ENCODE data around the gene GNAO1.

DNA sequence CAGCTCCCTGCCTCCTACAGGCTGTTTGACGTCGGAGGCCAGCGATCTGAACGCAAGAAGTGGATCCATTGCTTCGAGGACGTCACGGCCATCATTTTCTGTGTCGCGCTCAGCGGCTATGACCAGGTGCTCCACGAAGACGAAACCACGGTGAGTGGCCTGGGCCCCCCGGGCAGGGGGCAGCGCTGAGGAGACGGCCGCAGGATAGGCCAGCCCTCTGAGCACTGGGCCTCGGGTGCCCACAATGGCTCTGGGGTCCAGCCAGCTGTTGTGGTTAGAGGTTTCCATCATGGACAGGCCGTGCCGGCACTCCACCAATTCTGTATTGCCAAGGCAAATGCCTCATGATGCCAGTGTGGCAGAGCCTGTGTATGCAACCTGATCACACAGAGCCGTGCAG is 145.4 kb downstream of the GNAO1 start:
- TF ChIP-seq ZFP3 (CRISPR knock-in tag; IDR thresholded peaks at IDR 0.05) (no peak), PPARA (CRISPR knock-in tag; IDR thresholded peaks at IDR 0.05; ENCODE audit: borderline replicate concordance) (no peak), SNAI2 (CRISPR knock-in tag; IDR thresholded peaks at IDR 0.05) (no peak), GLIS3 (CRISPR knock-in tag; IDR thresholded peaks at IDR 0.05) (no peak), OSR1 (CRISPR knock-in tag; IDR thresholded peaks at IDR 0.05) (no peak), ZFP30 (CRISPR knock-in tag; IDR thresholded peaks at IDR 0.05) (no peak), TCF4 (CRISPR knock-in tag; IDR thresholded peaks at IDR 0.05; ENCODE audit: borderline replicate concordance) (no peak)
- TF ChIP-seq, protein P1, sequence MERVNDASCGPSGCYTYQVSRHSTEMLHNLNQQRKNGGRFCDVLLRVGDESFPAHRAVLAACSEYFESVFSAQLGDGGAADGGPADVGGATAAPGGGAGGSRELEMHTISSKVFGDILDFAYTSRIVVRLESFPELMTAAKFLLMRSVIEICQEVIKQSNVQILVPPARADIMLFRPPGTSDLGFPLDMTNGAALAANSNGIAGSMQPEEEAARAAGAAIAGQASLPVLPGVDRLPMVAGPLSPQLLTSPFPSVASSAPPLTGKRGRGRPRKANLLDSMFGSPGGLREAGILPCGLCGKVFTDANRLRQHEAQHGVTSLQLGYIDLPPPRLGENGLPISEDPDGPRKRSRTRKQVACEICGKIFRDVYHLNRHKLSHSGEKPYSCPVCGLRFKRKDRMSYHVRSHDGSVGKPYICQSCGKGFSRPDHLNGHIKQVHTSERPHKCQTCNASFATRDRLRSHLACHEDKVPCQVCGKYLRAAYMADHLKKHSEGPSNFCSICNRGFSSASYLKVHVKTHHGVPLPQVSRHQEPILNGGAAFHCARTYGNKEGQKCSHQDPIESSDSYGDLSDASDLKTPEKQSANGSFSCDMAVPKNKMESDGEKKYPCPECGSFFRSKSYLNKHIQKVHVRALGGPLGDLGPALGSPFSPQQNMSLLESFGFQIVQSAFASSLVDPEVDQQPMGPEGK (CRISPR knock-in tag; IDR thresholded peaks at IDR 0.05; ENCODE audit: borderline replicate concordance): no peak
- TF ChIP-seq, protein P2, sequence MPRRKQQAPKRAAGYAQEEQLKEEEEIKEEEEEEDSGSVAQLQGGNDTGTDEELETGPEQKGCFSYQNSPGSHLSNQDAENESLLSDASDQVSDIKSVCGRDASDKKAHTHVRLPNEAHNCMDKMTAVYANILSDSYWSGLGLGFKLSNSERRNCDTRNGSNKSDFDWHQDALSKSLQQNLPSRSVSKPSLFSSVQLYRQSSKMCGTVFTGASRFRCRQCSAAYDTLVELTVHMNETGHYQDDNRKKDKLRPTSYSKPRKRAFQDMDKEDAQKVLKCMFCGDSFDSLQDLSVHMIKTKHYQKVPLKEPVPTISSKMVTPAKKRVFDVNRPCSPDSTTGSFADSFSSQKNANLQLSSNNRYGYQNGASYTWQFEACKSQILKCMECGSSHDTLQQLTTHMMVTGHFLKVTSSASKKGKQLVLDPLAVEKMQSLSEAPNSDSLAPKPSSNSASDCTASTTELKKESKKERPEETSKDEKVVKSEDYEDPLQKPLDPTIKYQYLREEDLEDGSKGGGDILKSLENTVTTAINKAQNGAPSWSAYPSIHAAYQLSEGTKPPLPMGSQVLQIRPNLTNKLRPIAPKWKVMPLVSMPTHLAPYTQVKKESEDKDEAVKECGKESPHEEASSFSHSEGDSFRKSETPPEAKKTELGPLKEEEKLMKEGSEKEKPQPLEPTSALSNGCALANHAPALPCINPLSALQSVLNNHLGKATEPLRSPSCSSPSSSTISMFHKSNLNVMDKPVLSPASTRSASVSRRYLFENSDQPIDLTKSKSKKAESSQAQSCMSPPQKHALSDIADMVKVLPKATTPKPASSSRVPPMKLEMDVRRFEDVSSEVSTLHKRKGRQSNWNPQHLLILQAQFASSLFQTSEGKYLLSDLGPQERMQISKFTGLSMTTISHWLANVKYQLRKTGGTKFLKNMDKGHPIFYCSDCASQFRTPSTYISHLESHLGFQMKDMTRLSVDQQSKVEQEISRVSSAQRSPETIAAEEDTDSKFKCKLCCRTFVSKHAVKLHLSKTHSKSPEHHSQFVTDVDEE (CRISPR knock-in tag; IDR thresholded peaks at IDR 0.05): no peak
